Measurements from ENCODE around the gene IGSF23.

IGSF23 gene

GRCh38 chr19:44574186-44574950 is 39.0 kb upstream of the IGSF23 start:
- no peak overlapping the region for H3K27ac ChIP-seq
- H3K4me1 ChIP-seq = no peaks in the 10 kb centered on the region
- no peaks in the 10 kb centered on the region for H3K36me3 ChIP-seq (ENCODE audit: control insufficient read depth, insufficient read depth, low read length)
- H3K4me2 ChIP-seq (ENCODE audit: low read length) = no peak overlapping the region
- H3K27me3 ChIP-seq (ENCODE audit: control insufficient read depth, insufficient read depth, low read length) = no peaks in the 10 kb centered on the region
- no peaks in the 10 kb centered on the region for H3K79me2 ChIP-seq
- no peak overlapping the region for H3K9ac ChIP-seq
- no peak overlapping the region for H2AFZ ChIP-seq
- no peaks in the 10 kb centered on the region for H3K9me3 ChIP-seq (ENCODE audit: control insufficient read depth, low read length)
- H3K4me3 ChIP-seq (ENCODE audit: low read depth, low read length) = no peak overlapping the region
- TF ChIP-seq CTCF (IDR thresholded peaks at IDR 0.05) = no peak

GRCh38 chr19:44575116-44575700 is 38.2 kb upstream of the IGSF23 start:
- no peaks in the 10 kb centered on the region for H3K4me1 ChIP-seq
- no peaks in the 10 kb centered on the region for H3K9me3 ChIP-seq (ENCODE audit: control insufficient read depth, low read length)
- H3K9ac ChIP-seq = no peak overlapping the region
- no peak for TF ChIP-seq CTCF (IDR thresholded peaks at IDR 0.05)
- H3K27ac ChIP-seq = no peak overlapping the region
- H3K4me3 ChIP-seq (ENCODE audit: low read depth, low read length) = no peak overlapping the region
- no peaks in the 10 kb centered on the region for H3K36me3 ChIP-seq (ENCODE audit: control insufficient read depth, insufficient read depth, low read length)
- no peaks in the 10 kb centered on the region for H3K27me3 ChIP-seq (ENCODE audit: control insufficient read depth, insufficient read depth, low read length)
- no peak overlapping the region for H2AFZ ChIP-seq
- no peak overlapping the region for H3K4me2 ChIP-seq (ENCODE audit: low read length)
- H3K79me2 ChIP-seq = no peaks in the 10 kb centered on the region

DNA sequence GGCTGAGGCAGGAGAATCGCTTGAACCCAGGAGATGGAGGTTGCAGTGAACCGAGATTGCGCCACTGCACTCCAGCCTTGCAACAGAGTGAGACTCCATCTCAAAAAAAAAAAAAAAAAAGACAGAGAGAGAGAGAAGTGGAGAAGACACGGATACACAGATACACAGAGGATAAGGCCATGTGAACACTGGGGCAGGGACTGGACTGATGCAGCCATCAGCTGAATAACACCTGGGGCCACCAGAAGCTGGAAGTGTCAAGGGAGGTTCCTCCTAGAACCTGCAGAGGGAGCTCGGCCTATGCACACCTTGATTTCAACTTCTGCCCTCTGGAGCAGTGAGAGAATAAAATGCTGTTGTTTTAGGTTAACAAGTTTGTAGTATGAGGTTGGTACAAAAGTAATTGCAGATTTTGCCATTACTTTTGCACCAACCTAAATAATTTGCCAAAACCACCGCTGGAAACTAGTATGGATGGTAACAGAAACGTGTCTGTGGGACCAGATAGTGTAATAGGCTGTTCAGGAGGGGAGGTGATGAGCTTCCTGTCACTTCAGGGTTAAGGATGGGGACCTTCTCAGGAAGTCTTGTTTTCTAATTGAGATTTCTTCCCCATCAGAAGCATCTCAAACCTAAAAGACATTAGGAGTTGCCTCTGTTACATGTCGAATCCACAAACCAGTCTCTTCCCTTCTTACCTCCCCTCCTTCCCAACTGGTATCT is 36.4 kb upstream of the IGSF23 start:
- no peaks in the 10 kb centered on the region for H3K79me2 ChIP-seq
- no peak overlapping the region for H3K27ac ChIP-seq
- H3K4me2 ChIP-seq (ENCODE audit: low read length) = no peak overlapping the region
- no peaks in the 10 kb centered on the region for H3K4me1 ChIP-seq
- H3K4me3 ChIP-seq (ENCODE audit: low read depth, low read length) = no peak overlapping the region
- TF ChIP-seq CTCF (IDR thresholded peaks at IDR 0.05) = no peak
- no peak overlapping the region for H2AFZ ChIP-seq
- H3K9me3 ChIP-seq (ENCODE audit: control insufficient read depth, low read length) = no peaks in the 10 kb centered on the region
- no peak overlapping the region for H3K9ac ChIP-seq
- H3K27me3 ChIP-seq (ENCODE audit: control insufficient read depth, insufficient read depth, low read length) = no peaks in the 10 kb centered on the region
- H3K36me3 ChIP-seq (ENCODE audit: control insufficient read depth, insufficient read depth, low read length) = no peaks in the 10 kb centered on the region

DNA sequence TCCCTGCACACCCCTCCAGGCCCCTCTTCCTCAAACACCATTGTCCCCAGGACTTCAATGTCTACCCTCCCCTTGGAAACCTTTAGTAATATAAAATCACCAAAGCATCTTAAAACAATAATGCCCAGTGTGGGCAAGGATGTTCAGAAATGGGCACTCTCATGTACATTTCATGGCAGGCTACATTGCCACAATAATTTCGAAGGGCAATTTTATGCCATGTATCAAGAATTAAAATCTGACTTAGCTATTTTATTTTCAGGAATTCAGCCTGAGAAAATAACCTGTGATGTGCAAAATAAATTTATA is 35.8 kb upstream of the IGSF23 start:
- no peak overlapping the region for H2AFZ ChIP-seq
- H3K27me3 ChIP-seq (ENCODE audit: control insufficient read depth, insufficient read depth, low read length) = no peaks in the 10 kb centered on the region
- H3K9me3 ChIP-seq (ENCODE audit: control insufficient read depth, low read length) = no peaks in the 10 kb centered on the region
- H3K27ac ChIP-seq = no peak overlapping the region
- no peaks in the 10 kb centered on the region for H3K4me1 ChIP-seq
- no peak overlapping the region for H3K4me2 ChIP-seq (ENCODE audit: low read length)
- no peak for TF ChIP-seq CTCF (IDR thresholded peaks at IDR 0.05)
- H3K4me3 ChIP-seq (ENCODE audit: low read depth, low read length) = no peak overlapping the region
- H3K79me2 ChIP-seq = no peaks in the 10 kb centered on the region
- H3K9ac ChIP-seq = no peak overlapping the region
- H3K36me3 ChIP-seq (ENCODE audit: control insufficient read depth, insufficient read depth, low read length) = no peaks in the 10 kb centered on the region

Measured in parathyroid adenoma (tissue), 2 donors.